Gastrocnemius medialis (tissue), 4 donors: ENCODE measurements around the gene DHH. TPM values are rescaled to one million over a fixed set of nuclear protein-coding genes. Genes with fewer than 3 reads are reported as not detected.
"Not testable (repeated sequence)": the region's sequence is repeated elsewhere in the genome, so short reads cannot be mapped to it uniquely, and the experiment has no call there.

Source experiments
- ATAC-seq, 2 donors: fragments of 150-250 bp; one replicate each; pipeline ENCODE4 v1.9.1; 2016
- DNase-seq, 2 donors: peaks; one replicate each; pipeline ENCODE4 v3.0.0-alpha.2; 2019
- H3K27ac ChIP-seq, 4 donors: fragments of 200-600 bp; sonication (generic); 1 replicate in 1 of 4; 2 replicates in 3 of 4; pipeline ENCODE4 v1.5.1; 2016 to 2018; ENCODE audit warnings: mild to moderate bottlenecking in 2 of 4, moderate library complexity in 1 of 4
- H3K27me3 ChIP-seq, 3 donors: fragments of 200-600 bp; sonication (generic) in 2 of 3; 1 replicate in 1 of 3; 2 replicates in 2 of 3; pipeline versions ENCODE4 v1.5.1 to v1.6.0; 2016 to 2019; ENCODE audit warnings: mild to moderate bottlenecking in 1 of 3, moderate library complexity in 1 of 3
- H3K36me3 ChIP-seq, 2 donors: fragments of 200-600 bp; sonication (generic) in 1 of 2; one replicate each; pipeline ENCODE4 v1.5.1; 2017 to 2018
- H3K4me1 ChIP-seq, 2 donors: fragments of 200-600 bp; sonication (generic) in 1 of 2; one replicate each; pipeline ENCODE4 v1.5.1; 2016 to 2017; ENCODE audit warnings: mild to moderate bottlenecking in 2 of 2
- H3K4me3 ChIP-seq, 4 donors: fragments of 200-600 bp; sonication (generic) in 3 of 4; 1 replicate in 1 of 4; 2 replicates in 3 of 4; pipeline ENCODE4 v1.5.1; 2016 to 2019; ENCODE audit warnings: mild to moderate bottlenecking in 2 of 4
- H3K9me3 ChIP-seq, 3 donors: fragments of 200-600 bp; sonication (generic) in 2 of 3; 1 replicate in 1 of 3; 2 replicates in 2 of 3; pipeline ENCODE4 v1.5.1; 2016 to 2019
- CTCF ChIP-seq, 5 experiments: fragments of 450-650 bp in 3 of 5; fragments of 200-600 bp in 2 of 5; sonication (generic) in 2 of 5; IDR thresholded peaks in 4 of 5; conservative IDR thresholded peaks in 1 of 5; 1 replicate in 4 of 5; 2 replicates in 1 of 5; pipeline ENCODE4 v1.5.1; 2016 to 2019; ENCODE audit warnings: antibody characterized with exemption in 5 of 5, mild to moderate bottlenecking in 3 of 5, moderate library complexity in 3 of 5
- POLR2A ChIP-seq, 2 donors: fragments of 450-650 bp; IDR thresholded peaks; one replicate each; pipeline ENCODE4 v1.6.1; 2017; ENCODE audit warnings: antibody characterized with exemption in 2 of 2, mild to moderate bottlenecking in 2 of 2, moderate library complexity in 2 of 2
- in situ Hi-C, 4 donors: fragments of 200-750 bp; cut with MboI; loops; one replicate each; pipeline versions ENCODE4 v1.15.0 to v1.8.0; 2017; ENCODE audit warnings: low sequenced_read_pairs in 4 of 4
- intact Hi-C: fragments of 100-400 bp; cut with DNase I; formaldehyde crosslinking; loops from one replicate; pipeline ENCODE4 v1.15.1; 2023; ENCODE audit warnings: low total_unique reads
- total RNA-seq, 4 donors: library from RNA; depleted of rRNA; stranded (reverse); fragments of >200 nt; gene quantifications; one replicate each; pipeline versions ENCODE4 v1.1.0 to v1.2.3, GENCODE V29; 2016

The DHH gene
- total RNA-seq, 4 donors from 2014 or later, result 0.09 to 0.36 (median 0.15) TPM; not detected in 1

DNA sequence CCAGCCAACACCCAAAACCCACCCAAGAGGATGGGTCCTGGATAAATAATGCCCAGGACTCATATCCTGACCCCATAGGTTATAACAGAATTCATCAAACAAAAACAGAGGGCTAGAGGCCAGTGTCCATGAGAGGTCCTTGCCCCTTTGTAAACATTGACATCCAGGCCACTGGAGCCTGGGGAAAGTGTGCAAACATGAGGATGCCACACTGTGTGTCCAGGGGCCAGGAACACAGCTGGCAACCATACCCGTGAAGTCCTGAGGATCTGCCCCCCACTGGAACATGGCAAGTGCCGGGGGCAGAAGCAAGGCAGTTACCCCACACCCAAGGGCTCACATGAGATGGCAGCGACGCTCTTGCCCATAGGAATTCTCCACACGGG is 29.8 kb downstream of the DHH start:
- in situ Hi-C loops, result loop anchor here in 2 of 4 donors (10.0 kb wide), 2 partner anchors 50 to 170 kb away; partner anchors contain the start of gene LMBR1L (in 2 of the 2)
- Histone ChIP-seq H3K9me3 (no peaks in the 10 kb centered on the region), H3K4me3 (no peak overlapping the region), H3K27ac (no peak overlapping the region), H3K27me3 (no peaks in the 10 kb centered on the region), H3K4me1 (peaks cover 10 to 15% of the 10 kb centered on the region in 2 donors), H3K36me3 (no peaks in the 10 kb centered on the region)
- DNase-seq (no peak), ATAC-seq (no peak)
- intact Hi-C loops, result loop anchor here (5.0 kb wide), 1 partner anchor 347 kb away; the partner anchor contains the start of gene CCNT1
- TF ChIP-seq POLR2A (IDR thresholded peaks at IDR 0.05) (no peak), CTCF (IDR thresholded peaks at IDR 0.05 in 4 of 5, conservative IDR thresholded peaks at IDR 0.05 in 1 of 5) (no peak)

DNA sequence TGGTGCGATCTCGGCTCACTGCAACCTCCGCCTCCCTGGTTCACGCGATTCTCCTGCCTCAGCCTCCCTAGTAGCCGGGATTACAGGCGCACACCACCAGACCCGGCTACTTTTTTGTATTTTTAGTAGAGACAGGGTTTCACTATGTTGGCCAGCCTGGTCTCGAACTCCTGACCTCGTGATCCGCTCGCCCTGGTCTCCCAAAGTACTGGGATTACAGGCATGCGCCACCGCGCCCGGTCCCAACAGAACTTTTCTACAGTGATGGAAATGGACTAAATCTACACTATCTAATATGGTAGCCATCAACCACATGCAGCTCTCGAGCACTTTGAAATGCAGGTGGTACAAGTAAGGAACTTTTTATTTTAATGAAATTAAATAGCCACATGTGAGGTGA is 32.7 kb downstream of the DHH start:
- Histone ChIP-seq H3K27ac (peak overlapping the region in 3 of 4 donors; percentile 97 to 100 (median 100)), H3K4me1 (peaks cover 26 to 31% of the 10 kb centered on the region in 2 donors)
- H3K36me3 ChIP-seq, H3K27me3 ChIP-seq, ATAC-seq, H3K4me3 ChIP-seq, DNase-seq, H3K9me3 ChIP-seq: not testable (repeated sequence)
- in situ Hi-C loops, result loop anchor here in 2 of 4 donors (10.0 kb wide), 2 partner anchors 53 to 173 kb away; partner anchors contain the start of gene LMBR1L (in 2 of the 2)
- intact Hi-C loops, result loop anchor here (2.0 to 5.0 kb wide), 4 partner anchors 49 to 345 kb away; partner anchors contain the start of genes CCNT1, LMBR1L and TUBA1B

DNA sequence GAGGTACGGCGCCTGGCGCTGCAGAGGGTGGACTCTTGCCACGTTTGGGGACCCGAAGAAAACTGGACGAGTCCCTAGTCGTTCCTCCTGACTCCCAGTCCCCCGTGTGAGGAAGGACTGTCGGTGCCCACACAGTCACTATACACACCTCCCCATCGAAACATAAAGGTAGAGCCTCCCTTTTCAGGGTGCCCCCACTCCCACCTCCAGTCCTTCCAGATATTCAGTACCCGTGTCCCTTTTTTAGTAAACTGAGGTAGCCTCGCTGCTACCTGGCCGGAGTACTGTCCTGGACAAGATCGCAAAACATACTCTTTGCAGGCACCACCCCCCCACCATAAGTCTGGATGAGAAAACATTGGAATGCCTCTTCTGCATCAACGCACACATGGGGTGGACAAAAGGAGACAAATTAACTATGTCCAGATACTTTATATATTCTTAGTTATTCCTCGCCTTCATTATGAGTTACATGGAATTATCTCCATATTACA is 33.4 kb downstream of the DHH start:
- intact Hi-C loops (loop anchor here (2.0 to 5.0 kb wide), 3 partner anchors 50 to 344 kb away; partner anchors contain the start of genes CCNT1, LMBR1L and TUBA1B), in situ Hi-C loops (loop anchor here in 2 of 4 donors (10.0 kb wide), 2 partner anchors 54 to 174 kb away; partner anchors contain the start of gene LMBR1L (in 2 of the 2))
- Histone ChIP-seq H3K27ac (peak overlapping the region; percentile 97 to 100 (median 99)), H3K9me3 (no peaks in the 10 kb centered on the region), H3K4me3 (peak overlapping the region; percentile 83 to 100 (median 94)), H3K4me1 (peaks cover 34 to 38% of the 10 kb centered on the region in 2 donors), H3K27me3 (no peaks in the 10 kb centered on the region), H3K36me3 (no peaks in the 10 kb centered on the region)
- TF ChIP-seq POLR2A (IDR thresholded peaks at IDR 0.05) (no peak), CTCF (IDR thresholded peaks at IDR 0.05 in 4 of 5, conservative IDR thresholded peaks at IDR 0.05 in 1 of 5) (no peak)
- DNase-seq (no peak), ATAC-seq (no peak)

GRCh38 chr12:49060237-49061156 is 34.1 kb downstream of the DHH start, which contains the start of gene KMT2D:
TSS of gene KMT2D (minus strand) at chr12:49060794. CDS start at chr12:49055324, 5,470 bp downstream.
- DNase-seq, result peak; percentile 83 to 89
- H3K27me3 ChIP-seq, result no peaks in the 10 kb centered on the region
- H3K27ac ChIP-seq, result peak within 1 kb of the TSS; percentile 97 to 100 (median 99)
- peaks cover 41 to 45% of the 10 kb centered on the region in 2 donors for H3K4me1 ChIP-seq
- ATAC-seq, result peak; percentile 79
- H3K4me3 ChIP-seq, result peak within 1 kb of the TSS; percentile 83 to 100 (median 94)
- in situ Hi-C loops, result loop anchor here in 2 of 4 donors (10.0 kb wide), 2 partner anchors 54 to 174 kb away; partner anchors contain the start of gene LMBR1L (in 2 of the 2)
- H3K9me3 ChIP-seq, result no peaks in the 10 kb centered on the region
- intact Hi-C loops, result loop anchor here (2.0 to 5.0 kb wide), 3 partner anchors 50 to 343 kb away; partner anchors contain the start of genes CCNT1, LMBR1L and TUBA1B
- TF ChIP-seq POLR2A (IDR thresholded peaks at IDR 0.05) (peak; percentile 69 to 76), CTCF (IDR thresholded peaks at IDR 0.05 in 4 of 5, conservative IDR thresholded peaks at IDR 0.05 in 1 of 5) (peak; percentile 36 to 83 (median 63))
- no peaks in the 10 kb centered on the region for H3K36me3 ChIP-seq
